ENCODE results near the gene ACSS1.

Gene ACSS1

DNA sequence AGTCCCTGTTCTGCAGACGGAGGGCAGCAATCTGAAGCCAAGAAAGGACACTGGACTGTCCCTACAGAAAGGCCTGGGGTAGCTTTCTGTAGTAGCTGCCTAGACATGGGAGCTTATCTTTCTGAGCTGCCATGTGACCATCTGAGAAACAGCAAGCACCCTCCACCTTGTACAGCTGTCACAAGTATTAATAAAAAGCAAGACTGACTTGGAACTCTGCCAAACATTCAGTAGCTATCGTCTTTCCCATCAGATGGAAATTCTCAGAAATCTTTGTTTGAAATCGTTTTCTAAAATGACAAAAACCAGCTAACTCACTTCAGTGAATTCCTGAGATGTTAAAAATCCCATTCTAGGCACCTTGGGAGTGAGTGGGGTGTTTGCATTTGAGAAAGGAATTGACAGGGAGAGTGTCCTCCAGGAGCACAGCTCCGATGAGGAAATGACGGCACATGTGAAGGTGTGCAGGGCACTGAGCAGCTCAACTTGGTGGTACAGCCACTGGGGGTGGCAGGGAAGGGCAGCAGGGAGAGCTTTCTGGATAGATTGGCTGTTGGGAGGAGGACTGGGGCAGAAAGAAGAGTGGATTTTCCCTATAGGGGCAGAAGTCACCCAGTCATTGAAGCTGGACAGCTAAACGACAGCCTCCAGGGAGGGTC, 24.5 kb downstream of the ACSS1 start:
- ChIA-PET POLR2A (no interaction called here), CTCF (interaction anchor here (0.9 to 1.3 kb wide), 2 partner anchors 26 to 32 kb away, joined by 3 read pairs; no protein-coding TSS in a partner anchor)
- DNase-seq (ENCODE audit: low read depth, low spot score), result no peak
- H3K4me3 ChIP-seq (ENCODE audit: low read depth, low read length), result no peak overlapping the region
- TF ChIP-seq CTCF (IDR thresholded peaks at IDR 0.05; ENCODE audit: insufficient read depth, low read length, missing control alignments), result no peak

- H3K4me3 ChIP-seq (ENCODE audit: low read depth, low read length), result no peak overlapping the region
- POLR2A ChIA-PET, result no interaction called here
- no peak for DNase-seq (ENCODE audit: low read depth, low spot score)
- TF ChIP-seq CTCF (IDR thresholded peaks at IDR 0.05; ENCODE audit: insufficient read depth, low read length, missing control alignments), result no peak
- CTCF ChIA-PET, result interaction anchor here (0.9 to 1.7 kb wide), 4 partner anchors 27 to 146 kb away, joined by 3 to 5 read pairs (median 3); no protein-coding TSS in a partner anchor
Observed at GRCh38 chr20:25032478-25033264, 25.3 kb downstream of the ACSS1 start.

DNA sequence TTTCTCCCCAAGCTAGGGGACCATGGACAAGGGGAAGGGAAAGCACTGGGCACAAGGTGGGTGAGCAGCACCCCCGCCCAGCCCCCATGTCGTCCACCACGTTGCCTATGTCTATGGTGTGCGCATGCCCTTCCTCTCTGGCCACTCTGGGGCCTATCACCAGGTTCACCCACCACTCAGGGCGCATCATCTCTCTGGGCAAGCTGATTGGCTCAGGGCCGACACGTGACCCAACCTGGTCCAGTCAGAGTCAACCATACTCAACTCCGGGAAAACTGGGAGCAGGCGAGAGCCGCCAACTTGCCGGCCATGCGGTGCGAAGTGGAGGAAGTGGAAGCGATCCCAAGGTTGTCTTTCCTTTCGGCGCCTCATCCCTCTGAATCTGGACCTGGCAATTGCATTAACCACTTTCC, 25.9 kb downstream of the ACSS1 start:
- no peak overlapping the region for H3K4me3 ChIP-seq (ENCODE audit: low read depth, low read length)
- CTCF ChIA-PET, result interaction anchor here (0.9 to 1.7 kb wide), 2 partner anchors 38 to 146 kb away, joined by 3 to 5 read pairs; no protein-coding TSS in a partner anchor
- no peak for TF ChIP-seq CTCF (IDR thresholded peaks at IDR 0.05; ENCODE audit: insufficient read depth, low read length, missing control alignments)
- DNase-seq (ENCODE audit: low read depth, low spot score), result no peak
- POLR2A ChIA-PET, result no interaction called here

DNA sequence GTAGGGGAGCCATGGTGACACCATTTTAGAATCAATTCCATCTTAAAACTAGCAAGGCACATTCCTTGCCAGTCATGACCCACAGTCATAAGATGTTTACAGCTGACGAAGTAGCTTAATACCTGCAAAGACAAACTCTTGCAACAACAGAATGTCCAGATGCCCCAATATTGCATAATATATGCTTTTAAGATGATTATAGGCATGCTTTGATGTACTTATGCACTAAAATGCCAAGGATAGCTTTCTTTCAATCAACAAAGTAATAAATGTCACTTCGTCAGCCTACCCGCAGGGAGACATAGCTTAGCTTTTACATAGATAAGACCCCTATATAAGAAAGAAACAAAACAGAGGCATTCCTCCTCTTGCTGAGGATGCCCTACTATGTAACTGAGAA, 26.7 kb downstream of the ACSS1 start:
- POLR2A ChIA-PET, result no interaction called here
- H3K4me3 ChIP-seq (ENCODE audit: low read depth, low read length), result no peak overlapping the region
- no peak for TF ChIP-seq CTCF (IDR thresholded peaks at IDR 0.05; ENCODE audit: insufficient read depth, low read length, missing control alignments)
- no peak for DNase-seq (ENCODE audit: low read depth, low spot score)
- CTCF ChIA-PET, result interaction anchor here (1.7 kb wide), 1 partner anchor 37 kb away, joined by 5 read pairs; no protein-coding TSS in a partner anchor

DNA sequence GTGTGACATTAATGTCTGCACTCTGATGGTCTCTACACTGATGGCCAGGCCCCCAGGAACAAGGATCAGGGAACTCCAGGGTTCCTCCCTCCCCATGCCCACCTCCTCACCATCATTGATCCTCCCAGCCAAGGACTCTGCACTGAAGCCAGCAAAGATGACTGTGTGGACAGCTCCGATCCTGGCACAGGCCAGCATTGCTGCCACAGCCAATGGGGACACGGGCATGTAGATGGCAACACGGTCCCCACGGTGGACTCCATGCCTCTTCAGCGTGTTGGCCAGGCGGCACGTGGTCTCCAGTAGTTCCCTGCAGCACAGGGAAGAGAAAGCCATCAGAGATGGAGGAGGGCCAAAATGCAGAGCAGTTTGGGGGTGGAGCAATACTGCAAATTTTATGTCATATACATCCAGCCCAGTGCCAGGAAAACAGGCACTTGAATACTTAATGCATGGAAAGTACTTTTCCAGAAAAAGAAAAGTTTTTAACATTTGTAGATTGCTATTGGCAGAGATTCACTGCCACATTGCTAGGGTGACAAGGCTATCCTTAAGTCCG, 27.2 kb downstream of the ACSS1 start:
- TF ChIP-seq CTCF (IDR thresholded peaks at IDR 0.05; ENCODE audit: insufficient read depth, low read length, missing control alignments), result no peak
- POLR2A ChIA-PET, result no interaction called here
- CTCF ChIA-PET, result no interaction called here
- no peak overlapping the region for H3K4me3 ChIP-seq (ENCODE audit: low read depth, low read length)
- DNase-seq (ENCODE audit: low read depth, low spot score), result no peak

- no peak for TF ChIP-seq CTCF (IDR thresholded peaks at IDR 0.05; ENCODE audit: insufficient read depth, low read length, missing control alignments)
- POLR2A ChIA-PET, result no interaction called here
- CTCF ChIA-PET, result no interaction called here
- no peak for DNase-seq (ENCODE audit: low read depth, low spot score)
- H3K4me3 ChIP-seq (ENCODE audit: low read depth, low read length), result no peak overlapping the region
Observed at GRCh38 chr20:25030007-25030648, 27.8 kb downstream of the ACSS1 start.
